Activated CD4-positive, alpha-beta T cell treated with anti-CD3 and anti-CD28 coated beads for 4 hours (primary cell): ENCODE data around the gene HERC4.

Experiments used
- DNase-seq, 2 donors: peaks; one replicate each; pipeline ENCODE4 v3.0.0-alpha.2; 2020

Gene HERC4

GRCh38 chr10:67875340-67876238, 199.5 kb downstream of the HERC4 start:
- no peak for DNase-seq
